SJCRH30 (cell line): ENCODE results near the gene COL25A1. TPM values are rescaled to one million over a fixed set of nuclear protein-coding genes. Genes with fewer than 3 reads are reported as not detected.

Source experiments
- DNase-seq, 2 experiments: peaks; one replicate each; pipeline ENCODE4 v3.0.0-alpha.2; 2015 to 2020
- H3K27ac ChIP-seq: fragments of 250-450 bp; sonication (Bioruptor Pico); 2 replicates; pipeline ENCODE4 v1.5.1; 2020; ENCODE audit warnings: mild to moderate bottlenecking, moderate library complexity
- H3K27me3 ChIP-seq: fragments of 250-450 bp; sonication (Bioruptor Pico); 2 replicates; pipeline ENCODE4 v1.5.1; 2020; ENCODE audit warnings: mild to moderate bottlenecking, moderate library complexity
- H3K36me3 ChIP-seq: fragments of 250-450 bp; sonication (Bioruptor Pico); 2 replicates; pipeline ENCODE4 v1.5.1; 2020; ENCODE audit warnings: mild to moderate bottlenecking, moderate library complexity
- H3K4me1 ChIP-seq: fragments of 250-450 bp; sonication (Bioruptor Pico); 2 replicates; pipeline ENCODE4 v1.5.1; 2020; ENCODE audit warnings: mild to moderate bottlenecking, moderate library complexity
- H3K4me3 ChIP-seq: fragments of 250-450 bp; sonication (Bioruptor Pico); 2 replicates; pipeline ENCODE4 v1.5.1; 2020; ENCODE audit warnings: mild to moderate bottlenecking, moderate library complexity
- H3K9me3 ChIP-seq: fragments of 250-450 bp; sonication (Bioruptor Pico); replicated peaks from 2 replicates; pipeline ENCODE4 v1.5.1; 2020; ENCODE audit warnings: mild to moderate bottlenecking, moderate library complexity
- total RNA-seq: library from RNA; depleted of rRNA; stranded (reverse); fragments of >200 nt; shearing (Covaris generic); gene quantifications from 2 replicates; pipeline ENCODE4 v1.2.3, GENCODE V29; 2014; rRNA removed

COL25A1 gene
- total RNA-seq: 12.1 and 13.2 TPM in 2 replicates

- Histone ChIP-seq H3K36me3 (no peaks in the 10 kb centered on the region; the same call in 1 of the 2 replicates), H3K27me3 (no peaks in the 10 kb centered on the region), H3K4me1 (peaks cover 10% of the 10 kb centered on the region), H3K9me3 (no peaks in the 10 kb centered on the region), H3K4me3 (peak within 1 kb of the TSS; percentile 71), H3K27ac (peak within 1 kb of the TSS; percentile 59)
- peak; percentile 91 to 94 for DNase-seq
These were observed at the start of gene COL25A1 for GRCh38 chr4:109302361-109303139. Gene COL25A1, minus strand, starts transcription at chr4:109302658.

GRCh38 chr4:109350121-109350520, 47.7 kb upstream of the COL25A1 start:
- H3K9me3 ChIP-seq: 0 out of 2 replicates have a peak, but pooled peaks cover 5% of the 10 kb centered on the region
- no peaks in the 10 kb centered on the region for H3K36me3 ChIP-seq
- DNase-seq: no peak
- H3K27ac ChIP-seq: no peak overlapping the region
- peaks cover 3% of the 10 kb centered on the region; the same call in 1 of the 2 replicates for H3K4me1 ChIP-seq
- H3K27me3 ChIP-seq: no peaks in the 10 kb centered on the region
- no peak overlapping the region for H3K4me3 ChIP-seq

- H3K36me3 ChIP-seq: no peaks in the 10 kb centered on the region
- peak overlapping the region; percentile 65 for H3K27ac ChIP-seq
- DNase-seq: peak; percentile 42 to 73
- H3K27me3 ChIP-seq: no peaks in the 10 kb centered on the region
- peaks cover 18% of the 10 kb centered on the region for H3K4me1 ChIP-seq
- H3K9me3 ChIP-seq: no peaks in the 10 kb centered on the region
- H3K4me3 ChIP-seq: no peak overlapping the region
These were observed 32.0 kb upstream of the COL25A1 start for GRCh38 chr4:109334129-109335105.

GRCh38 chr4:109332926-109333464, 30.5 kb upstream of the COL25A1 start:
- peak; percentile 23 to 40 for DNase-seq
- Histone ChIP-seq H3K36me3 (no peaks in the 10 kb centered on the region), H3K9me3 (no peaks in the 10 kb centered on the region), H3K4me1 (peaks cover 18% of the 10 kb centered on the region), H3K27ac (no peak overlapping the region), H3K4me3 (no peak overlapping the region), H3K27me3 (no peaks in the 10 kb centered on the region)

GRCh38 chr4:109327641-109328040, 25.2 kb upstream of the COL25A1 start:
- Histone ChIP-seq H3K27ac (no peak overlapping the region), H3K9me3 (no peaks in the 10 kb centered on the region; the same call in 1 of the 2 replicates), H3K27me3 (no peaks in the 10 kb centered on the region), H3K4me1 (no peaks in the 10 kb centered on the region), H3K4me3 (no peak overlapping the region), H3K36me3 (no peaks in the 10 kb centered on the region)
- no peak for DNase-seq

GRCh38 chr4:109325698-109326097, 23.2 kb upstream of the COL25A1 start:
- no peak overlapping the region for H3K4me3 ChIP-seq
- no peaks in the 10 kb centered on the region; the same call in 1 of the 2 replicates for H3K9me3 ChIP-seq
- DNase-seq: no peak
- no peak overlapping the region for H3K27ac ChIP-seq
- H3K4me1 ChIP-seq: no peaks in the 10 kb centered on the region
- H3K27me3 ChIP-seq: no peaks in the 10 kb centered on the region
- H3K36me3 ChIP-seq: no peaks in the 10 kb centered on the region

GRCh38 chr4:109323348-109323747, 20.9 kb upstream of the COL25A1 start:
- Histone ChIP-seq H3K4me3 (no peak overlapping the region), H3K9me3 (no peaks in the 10 kb centered on the region; the same call in 1 of the 2 replicates), H3K36me3 (no peaks in the 10 kb centered on the region), H3K4me1 (no peaks in the 10 kb centered on the region), H3K27me3 (no peaks in the 10 kb centered on the region), H3K27ac (no peak overlapping the region)
- DNase-seq: no peak

GRCh38 chr4:109321232-109321631, 18.8 kb upstream of the COL25A1 start:
- no peaks in the 10 kb centered on the region for H3K4me1 ChIP-seq
- no peak overlapping the region for H3K4me3 ChIP-seq
- H3K27me3 ChIP-seq: no peaks in the 10 kb centered on the region
- H3K27ac ChIP-seq: no peak overlapping the region
- no peak for DNase-seq
- no peaks in the 10 kb centered on the region; the same call in 1 of the 2 replicates for H3K9me3 ChIP-seq
- H3K36me3 ChIP-seq: no peaks in the 10 kb centered on the region

- DNase-seq: no peak
- no peaks in the 10 kb centered on the region; the same call in 1 of the 2 replicates for H3K9me3 ChIP-seq
- no peaks in the 10 kb centered on the region for H3K4me1 ChIP-seq
- no peak overlapping the region for H3K27ac ChIP-seq
- no peak overlapping the region for H3K4me3 ChIP-seq
- H3K36me3 ChIP-seq: no peaks in the 10 kb centered on the region
- no peaks in the 10 kb centered on the region for H3K27me3 ChIP-seq
These were observed 17.2 kb upstream of the COL25A1 start for GRCh38 chr4:109319684-109320083.

- H3K4me3 ChIP-seq: no peak overlapping the region
- no peaks in the 10 kb centered on the region for H3K27me3 ChIP-seq
- H3K27ac ChIP-seq: no peak overlapping the region
- no peaks in the 10 kb centered on the region for H3K36me3 ChIP-seq
- H3K4me1 ChIP-seq: no peaks in the 10 kb centered on the region
- peaks cover 4% of the 10 kb centered on the region; the same call in 1 of the 2 replicates for H3K9me3 ChIP-seq
- DNase-seq: no peak
These were observed 16.7 kb upstream of the COL25A1 start for GRCh38 chr4:109319156-109319555.

GRCh38 chr4:109315818-109316217, 13.4 kb upstream of the COL25A1 start:
- Histone ChIP-seq H3K4me3 (no peak overlapping the region), H3K4me1 (no peaks in the 10 kb centered on the region), H3K9me3 (peaks cover 8% of the 10 kb centered on the region; the same call in 1 of the 2 replicates), H3K27me3 (no peaks in the 10 kb centered on the region), H3K27ac (no peak overlapping the region), H3K36me3 (no peaks in the 10 kb centered on the region)
- DNase-seq: peak in 1 of 2 experiments; percentile 37

- DNase-seq: peak in 1 of 2 experiments; percentile 31
- no peaks in the 10 kb centered on the region for H3K27me3 ChIP-seq
- no peaks in the 10 kb centered on the region for H3K4me1 ChIP-seq
- H3K9me3 ChIP-seq: peaks cover 8% of the 10 kb centered on the region; the same call in 1 of the 2 replicates
- no peak overlapping the region for H3K4me3 ChIP-seq
- no peaks in the 10 kb centered on the region for H3K36me3 ChIP-seq
- H3K27ac ChIP-seq: no peak overlapping the region
These were observed 12.9 kb upstream of the COL25A1 start for GRCh38 chr4:109315341-109315740.

GRCh38 chr4:109313168-109314133, 11.0 kb upstream of the COL25A1 start:
- Histone ChIP-seq H3K4me3 (no peak overlapping the region), H3K27me3 (no peaks in the 10 kb centered on the region), H3K9me3 (peaks cover 8% of the 10 kb centered on the region; the same call in 1 of the 2 replicates), H3K4me1 (no peaks in the 10 kb centered on the region), H3K27ac (no peak overlapping the region), H3K36me3 (no peaks in the 10 kb centered on the region)
- DNase-seq: no peak
